HepG2 (cell line): ENCODE measurements around the gene CFAP100. TPM values are rescaled to one million over a fixed set of nuclear protein-coding genes. Genes with fewer than 3 reads are reported as not detected.
A peak's percentile ranks its signal among the peaks of the same experiment; 100 is the strongest.

ENCODE experiments used
- ATAC-seq: fragments of 200-7000 bp; cut with Tn5 transposase; 3 replicates; pipeline ENCODE4 v1.9.1; 2020; ENCODE audit warnings: mild to moderate bottlenecking, moderate library complexity
- BruUV-seq: library from RNA; stranded (reverse); fragments of 400-500 nt; replicated peaks from 2 replicates; lab custom pipeline; 2021; lab: Mats Ljungman, UMichigan
- CTCF ChIA-PET: fragments of 300-600 bp; formaldehyde crosslinking; extraction: SDS; loops from one replicate; lab custom pipeline; 2021; ENCODE audit warnings: low total read pairs, inconsistent platforms, low intra/inter-chr PET ratio; lab: Yijun Ruan, JAX
- POLR2A ChIA-PET: fragments of 350-600 bp; sonication (Branson Sonifier 250); formaldehyde crosslinking; loops from one replicate; lab custom pipeline; 2020; ENCODE audit warnings: antibody characterized with exemption, inconsistent platforms; lab: Yijun Ruan, JAX
- DNase-seq: peaks from one replicate; pipeline ENCODE4 v3.0.0-alpha.2; 2015; ENCODE audit warnings: low spot score
- FAIRE-seq: peaks from 3 replicates; lab custom pipeline; 2011; peaks lifted over from hg19 to GRCh38; lab: Jason Lieb, UNC
- H2AFZ ChIP-seq: one replicate; pipeline ENCODE4 v1.6.1; 2011; ENCODE audit warnings: low read length, inconsistent platforms
- H3K27ac ChIP-seq: fragments of 300-600 bp; 3 replicates; pipeline ENCODE4 v1.8.0; 2011; ENCODE audit warnings: mixed run types, mild to moderate bottlenecking, mixed read lengths, low read length, inconsistent platforms; ENCODE audit not compliant: insufficient read depth; ENCODE audit errors: extremely low read length
- H3K27me3 ChIP-seq, 2 experiments: fragments of 200-600 bp in 1 of 2; 2 replicates in 1 of 2; 3 replicates in 1 of 2; pipeline versions ENCODE4 v1.6.0 to v1.8.0; 2011; ENCODE audit warnings: low read length in 2 of 2, mild to moderate bottlenecking in 2 of 2, moderate library complexity in 2 of 2, inconsistent platforms in 1 of 2; ENCODE audit not compliant: insufficient read depth in 2 of 2, control insufficient read depth in 1 of 2
- H3K36me3 ChIP-seq, 2 experiments: fragments of 200-600 bp in 1 of 2; replicated peaks in 1 of 2; 2 replicates in 1 of 2; 3 replicates in 1 of 2; pipeline versions ENCODE4 v1.5.1 to v1.8.0; 2011; ENCODE audit warnings: low read length in 2 of 2, inconsistent platforms in 1 of 2; ENCODE audit not compliant: insufficient read depth in 2 of 2, control insufficient read depth in 1 of 2
- H3K4me1 ChIP-seq: 2 replicates; pipeline ENCODE4 v1.5.1; 2012; ENCODE audit warnings: low read length, inconsistent platforms; ENCODE audit not compliant: insufficient read depth
- H3K4me2 ChIP-seq: 2 replicates; pipeline ENCODE4 v1.6.0; 2011; ENCODE audit warnings: low read depth, low read length, inconsistent platforms
- H3K4me3 ChIP-seq, 3 experiments: fragments of 200-600 bp in 1 of 3; sonication (generic), shearing (Covaris generic) in 1 of 3; replicated peaks in 1 of 3; 2 replicates each; pipeline ENCODE4 v1.5.1; 2011 to 2016; ENCODE audit warnings: low read length in 3 of 3, inconsistent platforms in 2 of 3, low read depth in 2 of 3, mild to moderate bottlenecking in 2 of 3, control low read depth in 1 of 3, mixed read lengths in 1 of 3; ENCODE audit not compliant: insufficient read depth in 1 of 3
- H3K79me2 ChIP-seq: one replicate; pipeline ENCODE4 v1.6.1; 2011; ENCODE audit warnings: low read length, inconsistent platforms; ENCODE audit not compliant: insufficient read depth
- H3K9ac ChIP-seq: 2 replicates; pipeline ENCODE4 v1.6.0; 2011; ENCODE audit warnings: mild to moderate bottlenecking, low read depth, low read length, inconsistent platforms; ENCODE audit not compliant: insufficient read depth
- H3K9me3 ChIP-seq: 2 replicates; pipeline ENCODE4 v1.5.1; 2012; ENCODE audit warnings: mild to moderate bottlenecking, low read length
- H4K20me1 ChIP-seq: 2 replicates; pipeline ENCODE4 v1.6.0; 2011; ENCODE audit warnings: inconsistent platforms, mild to moderate bottlenecking, low read length, moderate library complexity; ENCODE audit not compliant: insufficient read depth
- AGO2 ChIP-seq: fragments of 200-400 bp; formaldehyde crosslinking; optimal IDR thresholded peaks from 2 replicates; pipeline ENCODE3; 2017; ENCODE audit warnings: mild to moderate bottlenecking, low read depth, low read length, moderate library complexity
- MAFK ChIP-seq, 2 experiments: IDR thresholded peaks in 1 of 2; conservative IDR thresholded peaks in 1 of 2; 2 replicates each; pipeline ENCODE4 v1.6.1; 2011; ENCODE audit warnings: improper control_type of control experiment in 2 of 2, low read length in 2 of 2
- POLR2A ChIP-seq, 2 experiments: IDR thresholded peaks; 2 replicates each; pipeline ENCODE4 v1.6.1; 2011; ENCODE audit warnings: low read depth in 2 of 2, low read length in 2 of 2, mild to moderate bottlenecking in 1 of 2, moderate library complexity in 1 of 2; ENCODE audit not compliant: insufficient read depth in 1 of 2
- RBM22 ChIP-seq: fragments of 200-400 bp; formaldehyde crosslinking; optimal IDR thresholded peaks from 2 replicates; pipeline ENCODE3; 2017; ENCODE audit warnings: mild to moderate bottlenecking, low read length, moderate library complexity
- TAF15 ChIP-seq: fragments of 200-400 bp; formaldehyde crosslinking; IDR thresholded peaks from one replicate; pipeline ENCODE4 v1.6.1; 2018; ENCODE audit warnings: mild to moderate bottlenecking, low read depth, low read length; ENCODE audit not compliant: poor library complexity, severe bottlenecking
- WGBS: methylation state at CpG from one replicate; pipeline ENCODE4 v1.1.6; 2017; ENCODE audit warnings: low lambda C conversion rate; 5-methylcytosine and 5-hydroxymethylcytosine counted together
- in situ Hi-C: cut with HindIII; loops from 2 replicates; pipeline ENCODE4 v1.10.0; 2017; ENCODE audit warnings: low pct_unique_long_range_greater_than_20kb; ENCODE audit not compliant: extremely low pct_ligation_motif_present
- intact Hi-C: fragments of 100-400 bp; cut with micrococcal nuclease; formaldehyde crosslinking; loops from one replicate; pipeline ENCODE4 v1.10.0; 2022; ENCODE audit not compliant: unreplicated experiment
- polyA plus RNA-seq, 8 experiments: library from polyadenylated mRNA; depleted of rRNA in 3 of 8; stranded (reverse) in 7 of 8; unstranded in 1 of 8; fragments of >200 nt; fragmentation: Illumina TruSeq in 4 of 8; extraction: Trizol in 4 of 8; gene quantifications; 2 replicates each; pipeline versions ENCODE4 v1.2.1 to v1.2.3, GENCODE V29; 2011 to 2016; ENCODE audit warnings: low read depth in 4 of 8, missing spikeins in 1 of 8, mixed read lengths in 1 of 8; ENCODE audit not compliant: insufficient read depth in 1 of 8
- total RNA-seq, 5 experiments: library from RNA; depleted of rRNA; stranded (reverse); fragments of >200 nt; fragmentation: Illumina TruSeq; extraction: Trizol; gene quantifications; 2 replicates each; pipeline ENCODE4 v1.2.3, GENCODE V29; 2016; ENCODE audit warnings: low read depth in 1 of 5

Gene CFAP100
- total and polyA plus RNA-seq, 2 of the 13 experiments (the other 11 are each of a cell fraction or from before 2014, with no cell fraction given) = 0.32 TPM; not detected in 1

DNA sequence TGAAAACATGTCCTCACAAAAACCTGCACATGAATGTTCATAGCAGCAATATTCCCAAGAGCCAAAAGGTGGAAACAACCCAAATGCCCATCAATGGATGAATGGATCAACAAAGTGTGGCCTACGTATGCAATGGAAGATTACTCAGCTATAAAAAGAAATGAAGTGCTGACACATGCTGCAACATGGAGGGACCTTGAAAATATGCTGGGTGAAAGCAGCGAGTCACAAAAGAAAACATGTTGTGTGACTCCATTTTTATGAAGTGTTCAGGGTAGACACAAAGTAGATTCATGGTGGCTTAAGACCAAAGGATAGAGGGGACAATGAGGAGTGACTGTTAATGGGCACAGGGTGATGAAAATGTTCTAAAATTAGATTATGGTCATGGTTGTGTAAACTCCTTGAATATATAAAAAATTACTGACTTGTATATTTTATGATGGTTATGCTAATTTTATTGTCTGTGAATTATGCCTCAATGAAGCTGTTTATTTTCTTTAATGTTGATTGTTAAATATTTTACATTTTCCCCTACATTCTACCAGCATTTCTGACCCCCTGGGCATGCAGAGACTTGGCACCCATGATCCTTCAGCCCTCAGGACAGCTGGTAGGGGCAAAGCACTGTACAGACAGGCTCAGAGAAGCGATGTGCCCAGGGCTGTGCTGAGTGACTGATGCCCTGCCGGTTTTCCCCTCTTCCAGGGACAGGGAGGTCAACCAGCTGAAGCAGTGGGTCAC is 37.8 kb downstream of the CFAP100 start:
- no peak for DNase-seq
- in situ Hi-C loops = no loop called here
- 78% methylated on average over 4 of the region's 4 CpGs for WGBS
- H3K9ac ChIP-seq = no peak overlapping the region
- no peak for FAIRE-seq
- H3K4me3 ChIP-seq = no peak overlapping the region
- no peaks in the 10 kb centered on the region for H4K20me1 ChIP-seq
- POLR2A ChIA-PET = no interaction called here
- no peak for ATAC-seq
- no peak overlapping the region for H3K27ac ChIP-seq
- TF ChIP-seq MAFK (conservative IDR thresholded peaks at IDR 0.05 in 1 of 2, IDR thresholded peaks at IDR 0.05 in 1 of 2; ENCODE audit: low read length in 2 of 2) (peak in 1 of 2 experiments; percentile 14; a peak in 1 of 4 replicates), POLR2A (IDR thresholded peaks at IDR 0.05; ENCODE audit: insufficient read depth in 1 of 2, low read depth in 2 of 2, low read length in 2 of 2) (no peak)
- TF ChIP-seq, all 625 proteins: peak for 1
- CTCF ChIA-PET = no interaction called here
- intact Hi-C loops = no loop called here
- Histone ChIP-seq H3K4me1 (no peaks in the 10 kb centered on the region), H3K4me2 (no peak overlapping the region), H3K9me3 (no peaks in the 10 kb centered on the region; the same call in 1 of the 2 replicates), H3K36me3 (peaks cover 2 to 15% of the 10 kb centered on the region in 2 experiments; a peak in 4 of 5 replicates), H3K79me2 (no peaks in the 10 kb centered on the region), H3K27me3 (no peaks in the 10 kb centered on the region), H2AFZ (no peak overlapping the region)
- no TSS peak for BruUV-seq

DNA sequence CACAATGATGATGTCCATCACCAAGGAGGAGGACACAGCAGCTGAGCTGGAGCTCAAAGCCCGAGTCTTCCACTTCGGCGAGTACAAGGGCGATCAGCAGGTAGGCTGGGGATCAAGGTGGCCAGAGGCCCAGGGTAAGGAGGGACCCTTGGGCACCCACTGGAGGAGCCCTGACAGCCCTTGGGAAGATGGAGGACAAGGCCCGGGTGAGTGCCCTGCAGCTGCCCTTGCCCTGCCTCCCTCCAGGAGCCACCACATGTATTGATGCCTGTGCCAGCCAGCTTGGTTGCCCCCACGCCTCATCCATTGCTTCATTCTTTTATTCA is 38.4 kb downstream of the CFAP100 start:
- Histone ChIP-seq H3K4me3 (no peak overlapping the region), H4K20me1 (no peaks in the 10 kb centered on the region), H3K79me2 (no peaks in the 10 kb centered on the region), H3K9ac (no peak overlapping the region), H3K4me1 (no peaks in the 10 kb centered on the region), H3K27me3 (no peaks in the 10 kb centered on the region), H3K4me2 (no peak overlapping the region)
- POLR2A ChIA-PET = no interaction called here
- 93% methylated on average over 3 of the region's 6 CpGs for WGBS
- no TSS peak for BruUV-seq
- no peak for DNase-seq
- in situ Hi-C loops = no loop called here
- TF ChIP-seq TAF15 (no peak), RBM22 (peak; percentile 45), AGO2 (peak; percentile 6)
- TF ChIP-seq, all 625 proteins: peak for 2
- CTCF ChIA-PET = no interaction called here
- ATAC-seq (peak; percentile 11; the same call in 2 of the 3 replicates), FAIRE-seq (no peak)
- no peak overlapping the region for H2AFZ ChIP-seq
- peaks cover 5 to 20% of the 10 kb centered on the region in 2 experiments; a peak in 4 of 5 replicates for H3K36me3 ChIP-seq
- H3K27ac ChIP-seq = no peak overlapping the region
- H3K9me3 ChIP-seq = no peaks in the 10 kb centered on the region
- intact Hi-C loops = no loop called here
